Transverse colon (tissue), 4 donors: ENCODE measurements around the gene HDGFL2. TPM values are rescaled to one million over a fixed set of nuclear protein-coding genes. Genes with fewer than 3 reads are reported as not detected.
A peak's percentile ranks its signal among the peaks of the same experiment; 100 is the strongest.

Experiments
- DNase-seq: peaks from one replicate; pipeline ENCODE4 v3.0.0-alpha.2; 2019
- H3K27ac ChIP-seq, 4 donors: fragments of 200-600 bp; sonication (generic); 2 replicates each; pipeline ENCODE4 v1.5.1; 2016 to 2018; ENCODE audit warnings: inconsistent platforms in 4 of 4
- H3K27me3 ChIP-seq: fragments of 200-600 bp; sonication (generic); 2 replicates; pipeline ENCODE4 v1.5.1; 2017; ENCODE audit warnings: inconsistent platforms
- H3K36me3 ChIP-seq, 4 donors: fragments of 200-600 bp; sonication (generic); 2 replicates each; pipeline ENCODE4 v1.5.1; 2017 to 2019; ENCODE audit warnings: inconsistent platforms in 4 of 4
- H3K4me1 ChIP-seq, 4 donors: fragments of 200-600 bp; sonication (generic); 2 replicates each; pipeline ENCODE4 v1.5.1; 2017 to 2020; ENCODE audit warnings: inconsistent platforms in 4 of 4
- H3K4me3 ChIP-seq, 4 donors: fragments of 200-600 bp; sonication (generic); 1 replicate in 1 of 4; 2 replicates in 3 of 4; pipeline versions ENCODE4 v1.5.1 to v1.6.1; 2017 to 2019; ENCODE audit warnings: inconsistent platforms in 4 of 4
- H3K9me3 ChIP-seq, 2 donors: fragments of 200-600 bp; sonication (generic); 2 replicates each; pipeline ENCODE4 v1.5.1; 2017 to 2019; ENCODE audit warnings: inconsistent platforms in 2 of 2
- EP300 ChIP-seq: sonication (generic); formaldehyde crosslinking; IDR thresholded peaks from one replicate; pipeline ENCODE4 v1.6.1; 2017; ENCODE audit warnings: antibody characterized with exemption, low read depth
- POLR2A ChIP-seq: fragments of 450-650 bp; IDR thresholded peaks from one replicate; pipeline ENCODE4 v1.6.1; 2016; ENCODE audit warnings: antibody characterized with exemption, mild to moderate bottlenecking, moderate library complexity
- POLR2AphosphoS5 ChIP-seq, 3 donors: sonication (generic); formaldehyde crosslinking; IDR thresholded peaks; one replicate each; pipeline ENCODE4 v1.6.1; 2016; ENCODE audit warnings: antibody characterized with exemption in 3 of 3
- WGBS, 2 donors: methylation state at CpG; one replicate each; pipeline ENCODE4 v1.1.5; 2018; ENCODE audit warnings: low coverage in 1 of 2; 5-methylcytosine and 5-hydroxymethylcytosine counted together
- in situ Hi-C, 4 donors: fragments of 200-750 bp; cut with MboI; loops; one replicate each; pipeline versions ENCODE4 v1.15.0 to v1.15.1; 2017; ENCODE audit warnings: low sequenced_read_pairs in 3 of 4, low pct_ligation_motif_present in 1 of 4, low pct_unique_long_range_greater_than_20kb in 1 of 4
- intact Hi-C: fragments of 100-400 bp; cut with DNase I; formaldehyde crosslinking; loops from one replicate; pipeline ENCODE4 v1.15.1; 2023; ENCODE audit warnings: low total_unique reads
- total RNA-seq, 4 donors: library from RNA; depleted of rRNA; stranded (reverse); fragments of >200 nt; gene quantifications; one replicate each; pipeline ENCODE4 v1.1.0, GENCODE V29; 2016
- TF ChIP-seq, protein P1 (sequence below), 5 experiments: fragments of 200-600 bp in 3 of 5; fragments of 450-650 bp in 2 of 5; sonication (generic) in 3 of 5; IDR thresholded peaks; 1 replicate in 2 of 5; 2 replicates in 3 of 5; pipeline ENCODE4 v1.5.1; 2016 to 2017; ENCODE audit warnings: antibody characterized with exemption in 5 of 5, inconsistent platforms in 3 of 5, mild to moderate bottlenecking in 2 of 5, moderate library complexity in 1 of 5

HDGFL2 gene
- total RNA-seq, 4 donors from 2014 or later: 30.0 to 98.4 (median 38.9) TPM

DNA sequence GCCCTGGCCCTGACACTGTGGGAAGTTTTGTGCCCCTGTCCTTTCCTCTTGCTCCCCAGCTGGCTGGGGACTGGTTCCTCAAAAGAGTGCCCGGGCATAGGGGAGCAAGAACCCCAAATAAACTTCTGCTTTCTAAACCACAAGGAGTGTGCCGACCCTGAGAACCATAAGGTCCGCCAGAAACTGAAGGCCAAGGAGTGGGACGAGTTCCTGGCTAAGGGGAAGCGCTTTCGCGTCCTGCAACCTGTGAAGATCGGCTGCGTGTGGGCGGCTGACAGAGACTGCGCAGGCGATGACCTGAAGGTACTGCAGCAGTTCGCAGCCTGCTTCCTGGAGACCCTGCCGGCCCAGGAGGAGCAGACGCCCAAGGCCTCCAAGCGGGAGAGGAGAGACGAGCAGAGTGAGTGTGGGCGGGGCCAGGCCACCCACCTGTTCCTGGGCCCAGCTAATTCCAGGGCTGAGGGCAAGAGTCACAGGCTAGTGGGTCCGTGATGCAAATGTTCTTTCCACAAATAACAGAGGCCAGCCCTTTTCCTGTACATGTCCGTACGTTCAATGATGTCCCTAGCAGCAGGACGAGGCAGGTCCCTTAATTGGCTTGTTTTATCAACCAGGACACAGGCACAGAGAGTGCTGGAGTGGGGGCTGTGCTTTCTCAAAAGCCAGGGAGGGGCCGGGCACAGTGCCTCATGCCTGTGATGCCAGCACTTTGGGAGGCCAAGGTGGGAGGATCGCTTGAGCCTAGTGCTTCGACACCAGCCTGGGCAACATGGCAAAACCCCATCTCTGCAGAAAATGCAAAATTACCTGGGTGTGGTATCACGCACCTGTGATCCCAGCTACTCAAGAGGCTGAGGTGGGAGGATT is 40.1 kb upstream of the HDGFL2 start:
- in situ Hi-C loops: no loop called here
- H3K9me3 ChIP-seq: no peaks in the 10 kb centered on the region
- no peaks in the 10 kb centered on the region for H3K27me3 ChIP-seq
- peaks cover 0 to 5% (median 2%) of the 10 kb centered on the region in 4 donors for H3K36me3 ChIP-seq
- no peak for DNase-seq
- H3K4me1 ChIP-seq: no peaks in the 10 kb centered on the region
- TF ChIP-seq POLR2AphosphoS5 (IDR thresholded peaks at IDR 0.05) (no peak), POLR2A (no peak)
- TF ChIP-seq, protein P1, sequence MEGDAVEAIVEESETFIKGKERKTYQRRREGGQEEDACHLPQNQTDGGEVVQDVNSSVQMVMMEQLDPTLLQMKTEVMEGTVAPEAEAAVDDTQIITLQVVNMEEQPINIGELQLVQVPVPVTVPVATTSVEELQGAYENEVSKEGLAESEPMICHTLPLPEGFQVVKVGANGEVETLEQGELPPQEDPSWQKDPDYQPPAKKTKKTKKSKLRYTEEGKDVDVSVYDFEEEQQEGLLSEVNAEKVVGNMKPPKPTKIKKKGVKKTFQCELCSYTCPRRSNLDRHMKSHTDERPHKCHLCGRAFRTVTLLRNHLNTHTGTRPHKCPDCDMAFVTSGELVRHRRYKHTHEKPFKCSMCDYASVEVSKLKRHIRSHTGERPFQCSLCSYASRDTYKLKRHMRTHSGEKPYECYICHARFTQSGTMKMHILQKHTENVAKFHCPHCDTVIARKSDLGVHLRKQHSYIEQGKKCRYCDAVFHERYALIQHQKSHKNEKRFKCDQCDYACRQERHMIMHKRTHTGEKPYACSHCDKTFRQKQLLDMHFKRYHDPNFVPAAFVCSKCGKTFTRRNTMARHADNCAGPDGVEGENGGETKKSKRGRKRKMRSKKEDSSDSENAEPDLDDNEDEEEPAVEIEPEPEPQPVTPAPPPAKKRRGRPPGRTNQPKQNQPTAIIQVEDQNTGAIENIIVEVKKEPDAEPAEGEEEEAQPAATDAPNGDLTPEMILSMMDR (IDR thresholded peaks at IDR 0.05): no peak
- H3K27ac ChIP-seq: peak overlapping the region in 1 of 4 donors; percentile 55
- no peak overlapping the region for H3K4me3 ChIP-seq
- WGBS, 2 donors: 81 to 100% methylated on average over 1 to 25 of the region's 26 CpGs
- intact Hi-C loops: loop anchor here (10.0 kb wide), 1 partner anchor 163 kb away; no protein-coding TSS in a partner anchor

DNA sequence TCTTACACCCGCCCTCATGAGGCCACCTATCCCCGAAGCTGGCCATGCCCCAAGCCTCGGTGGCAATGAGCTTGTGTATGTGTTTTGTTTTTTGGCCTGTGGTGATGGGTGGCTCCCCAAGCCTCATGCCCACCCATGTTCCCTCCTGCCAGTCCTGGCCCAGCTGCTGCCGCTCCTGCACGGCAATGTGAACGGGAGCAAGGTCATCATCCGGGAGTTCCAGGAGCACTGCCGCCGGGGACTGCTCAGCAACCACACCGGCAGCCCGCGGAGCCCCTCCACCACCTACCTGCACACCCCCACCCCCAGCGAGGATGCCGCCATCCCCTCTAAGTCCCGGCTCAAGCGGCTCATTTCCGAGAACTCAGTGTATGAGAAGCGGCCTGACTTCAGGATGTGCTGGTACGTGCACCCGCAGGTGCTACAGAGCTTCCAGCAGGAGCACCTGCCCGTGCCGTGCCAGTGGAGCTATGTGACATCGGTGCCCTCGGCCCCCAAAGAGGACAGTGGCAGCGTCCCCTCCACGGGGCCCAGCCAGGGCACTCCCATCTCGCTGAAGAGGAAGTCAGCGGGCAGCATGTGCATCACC is 39.1 kb upstream of the HDGFL2 start:
- Histone ChIP-seq H3K36me3 (peaks cover 0 to 5% (median 2%) of the 10 kb centered on the region in 4 donors), H3K27ac (no peak overlapping the region), H3K4me3 (no peak overlapping the region), H3K9me3 (no peaks in the 10 kb centered on the region), H3K4me1 (no peaks in the 10 kb centered on the region), H3K27me3 (no peaks in the 10 kb centered on the region)
- TF ChIP-seq, protein P1 (IDR thresholded peaks at IDR 0.05): no peak
- TF ChIP-seq POLR2A: no peak
- no peak for TF ChIP-seq POLR2AphosphoS5 (IDR thresholded peaks at IDR 0.05)
- no peak for TF ChIP-seq EP300
- in situ Hi-C loops: no loop called here
- intact Hi-C loops: loop anchor here (10.0 kb wide), 1 partner anchor 162 kb away; no protein-coding TSS in a partner anchor
- WGBS, 2 donors: 94 to 100% methylated on average over 2 to 21 of the region's 28 CpGs
- DNase-seq: no peak

DNA sequence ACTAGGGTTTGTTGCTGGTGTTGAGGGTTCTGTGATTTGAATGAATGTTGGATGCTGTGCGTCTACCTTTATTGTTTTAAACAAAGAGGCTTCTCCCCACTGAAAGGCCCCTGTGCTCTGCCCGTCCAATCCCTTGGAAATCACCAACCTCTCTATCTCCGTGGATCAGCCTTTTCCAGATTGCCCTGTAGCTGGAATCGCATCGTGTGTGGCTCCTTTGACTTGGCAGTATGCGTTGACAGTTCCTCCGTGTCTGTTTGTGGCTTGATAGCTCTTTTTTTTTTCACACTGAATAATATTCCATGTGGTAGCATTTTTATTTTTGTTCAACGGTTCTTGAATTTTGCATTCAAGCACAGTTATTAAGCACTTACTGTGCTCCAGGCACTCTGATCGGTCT is 37.7 kb upstream of the HDGFL2 start:
- no peaks in the 10 kb centered on the region for H3K4me1 ChIP-seq
- in situ Hi-C loops: no loop called here

DNA sequence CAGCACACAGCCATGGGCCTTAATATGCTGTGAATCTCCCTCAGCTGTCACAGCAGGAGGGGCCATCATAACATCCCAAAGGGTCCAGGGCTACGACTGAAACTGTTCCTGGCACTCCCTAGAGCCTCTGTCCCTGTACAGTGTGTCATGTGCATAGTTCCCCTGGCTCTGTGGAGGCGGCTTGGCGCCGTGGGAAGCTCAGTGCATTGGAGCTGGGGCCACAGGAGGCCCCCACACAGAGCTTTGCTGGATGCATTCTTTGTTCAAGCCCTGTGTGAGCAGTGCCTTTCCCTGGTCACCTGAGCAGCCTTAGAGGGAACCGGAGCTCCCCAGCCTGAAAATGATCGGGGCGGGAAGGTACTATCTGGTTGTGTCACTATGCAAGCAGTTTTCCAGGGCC is 35.9 kb upstream of the HDGFL2 start:
- DNase-seq: no peak
- H3K27me3 ChIP-seq: no peaks in the 10 kb centered on the region
- in situ Hi-C loops (no loop called here), intact Hi-C loops (loop anchor here (10.0 kb wide), 1 partner anchor 159 kb away; no protein-coding TSS in a partner anchor)
- no peaks in the 10 kb centered on the region for H3K9me3 ChIP-seq
- no peak overlapping the region for H3K27ac ChIP-seq
- TF ChIP-seq EP300 (no peak), POLR2AphosphoS5 (IDR thresholded peaks at IDR 0.05) (no peak), POLR2A (no peak)
- TF ChIP-seq, protein P1 (IDR thresholded peaks at IDR 0.05): no peak
- H3K4me1 ChIP-seq: no peaks in the 10 kb centered on the region
- WGBS, 2 donors: 91% methylated on average over 7 of the region's 7 CpGs; no CpG with 5 or more reads in 1 of the 2 donors
- H3K36me3 ChIP-seq: peaks cover 0 to 5% (median 2%) of the 10 kb centered on the region in 4 donors
- H3K4me3 ChIP-seq: no peak overlapping the region

More for the DNA sequence above, 37.7 kb upstream of the HDGFL2 start:
- Histone ChIP-seq H3K4me3 (no peak overlapping the region), H3K27ac (no peak overlapping the region), H3K9me3 (no peaks in the 10 kb centered on the region), H3K36me3 (peaks cover 0 to 5% (median 2%) of the 10 kb centered on the region in 4 donors), H3K27me3 (no peaks in the 10 kb centered on the region)
- intact Hi-C loops: loop anchor here (10.0 kb wide), 1 partner anchor 160 kb away; no protein-coding TSS in a partner anchor
- 91 to 94% methylated on average over 9 of the region's 9 CpGs for WGBS, 2 donors
- DNase-seq: no peak
- TF ChIP-seq, protein P1 (IDR thresholded peaks at IDR 0.05): no peak
- TF ChIP-seq POLR2AphosphoS5 (IDR thresholded peaks at IDR 0.05) (no peak), POLR2A (no peak), EP300 (no peak)
